IMR-90 (cell line): Measurements from ENCODE around the gene RNF212B.

ENCODE experiments used
- CEBPB ChIP-seq: IDR thresholded peaks from 2 replicates; pipeline ENCODE4 v1.6.1; 2012; ENCODE audit warnings: low read depth, low read length, improper control_type of control experiment
- CHD1 ChIP-seq: IDR thresholded peaks from 2 replicates; pipeline ENCODE4 v1.6.1; 2012; ENCODE audit warnings: low read depth, low read length, improper control_type of control experiment
- CTCF ChIP-seq: conservative IDR thresholded peaks from 2 replicates; pipeline ENCODE4 v1.5.1; 2012; ENCODE audit warnings: mild to moderate bottlenecking, low read depth, low read length, improper control_type of control experiment
- MAFK ChIP-seq: IDR thresholded peaks from 2 replicates; pipeline ENCODE4 v1.6.1; 2012; ENCODE audit warnings: low read depth, low read length, improper control_type of control experiment

DNA sequence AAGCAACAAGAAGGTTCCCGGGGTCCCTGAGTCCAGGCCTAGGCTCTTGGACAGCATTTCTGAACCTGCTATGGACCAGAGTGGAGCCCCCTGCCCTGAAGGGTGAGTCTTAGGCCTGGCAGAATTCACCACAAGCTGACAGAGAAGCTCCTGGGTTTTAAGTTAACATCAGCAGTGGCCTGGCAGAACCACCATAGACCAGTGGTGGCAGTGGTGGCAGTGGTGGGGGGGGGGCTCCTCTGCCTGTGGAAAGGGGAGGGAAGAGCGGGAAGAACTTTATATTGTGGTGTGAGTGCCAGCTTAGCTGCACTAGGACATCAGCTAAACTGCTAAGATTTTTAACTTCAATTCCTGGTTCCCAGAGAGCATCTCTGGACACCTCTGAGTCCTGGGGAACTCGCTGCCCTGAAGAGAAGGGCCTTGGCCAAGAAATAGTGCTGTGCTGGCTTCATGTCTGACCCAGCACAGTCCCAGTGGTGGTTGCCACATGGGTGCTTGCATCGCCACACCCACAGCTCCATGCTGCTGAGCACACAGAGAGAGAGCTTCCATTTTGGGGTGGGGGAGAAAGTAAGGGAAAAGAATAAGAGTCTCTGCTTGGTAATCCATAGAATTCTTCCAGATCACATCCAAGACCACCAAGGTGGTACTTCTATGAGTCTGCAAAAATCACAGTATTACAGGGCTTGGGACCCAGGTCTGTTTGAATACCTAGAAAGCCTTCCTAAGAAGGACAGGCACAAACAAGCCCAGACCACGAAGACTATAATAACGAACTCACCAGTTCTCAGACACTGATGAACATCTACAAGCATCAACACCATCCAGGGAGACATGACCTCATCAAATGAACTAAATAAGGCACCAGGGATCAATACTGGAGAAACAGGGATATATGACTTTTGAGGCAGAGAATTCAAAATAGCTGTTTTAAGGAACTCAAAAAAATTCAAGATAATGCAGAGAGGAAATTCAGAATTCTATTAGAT is 20.4 kb upstream of the RNF212B start:
- no peak for TF ChIP-seq CEBPB
- no peak for TF ChIP-seq MAFK
- TF ChIP-seq CTCF: no peak
- TF ChIP-seq CHD1: no peak
